HG03521 (cell line): ENCODE measurements around the gene GOLGA8M.
A peak's percentile ranks its signal among the peaks of the same experiment; 100 is the strongest.
"Not testable (repeated sequence)": the region's sequence is repeated elsewhere in the genome, so short reads cannot be mapped to it uniquely, and the experiment has no call there.

Experiments
- ATAC-seq: cut with Tn5 transposase; IDR thresholded peaks from one replicate; pipeline ENCODE4 v1.9.1; 2021; ENCODE audit warnings: mild to moderate bottlenecking, moderate library complexity; ENCODE audit not compliant: unreplicated experiment

The GOLGA8M gene

DNA sequence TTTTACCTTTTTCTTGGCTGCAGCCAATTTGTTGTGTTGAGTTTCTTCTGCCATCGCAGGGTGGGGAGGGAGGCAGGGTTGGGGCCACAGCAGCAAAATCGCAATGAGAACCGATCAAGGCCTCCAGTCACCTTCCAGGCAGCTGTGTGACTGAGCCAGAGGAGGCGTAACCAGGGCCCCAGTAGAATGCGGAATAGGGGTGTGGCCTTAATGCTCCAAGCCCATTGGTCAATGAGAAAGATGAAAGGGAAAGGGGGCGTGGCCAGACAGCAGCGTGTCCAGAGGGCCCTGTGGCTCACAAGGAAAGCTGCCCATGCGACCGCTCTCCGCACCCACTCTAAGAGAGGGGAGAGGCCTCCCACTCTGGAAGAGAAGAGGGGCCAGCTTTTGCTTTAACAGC, at the start of gene GOLGA8M:
Gene GOLGA8M (minus strand): TSS at position 152 of the 400 bp plus-strand sequence. CDS start 98 bp downstream, at position 54.
- ATAC-seq = not testable (repeated sequence)

DNA sequence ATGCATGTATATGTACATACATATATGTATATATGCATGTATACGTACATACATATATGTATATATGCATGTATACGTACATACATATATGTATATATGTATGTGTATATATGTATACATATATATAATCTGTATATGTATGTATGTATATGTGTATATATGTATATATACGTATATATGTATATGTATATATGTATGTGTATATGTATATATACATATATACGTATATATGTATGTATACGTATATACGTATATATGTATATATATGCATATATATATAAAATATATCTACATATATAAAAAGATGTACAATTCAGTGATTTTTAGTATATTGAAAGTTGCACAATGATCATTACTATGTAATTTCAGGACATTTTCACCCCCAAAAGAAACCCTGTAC, 30.7 kb upstream of the GOLGA8M start:
- not testable (repeated sequence) for ATAC-seq

- not testable (repeated sequence) for ATAC-seq
Measured at GRCh38 chr15:28738590-28739292, 26.5 kb upstream of the GOLGA8M start.

GRCh38 chr15:28738200-28738561, 26.0 kb upstream of the GOLGA8M start:
- not testable (repeated sequence) for ATAC-seq

DNA sequence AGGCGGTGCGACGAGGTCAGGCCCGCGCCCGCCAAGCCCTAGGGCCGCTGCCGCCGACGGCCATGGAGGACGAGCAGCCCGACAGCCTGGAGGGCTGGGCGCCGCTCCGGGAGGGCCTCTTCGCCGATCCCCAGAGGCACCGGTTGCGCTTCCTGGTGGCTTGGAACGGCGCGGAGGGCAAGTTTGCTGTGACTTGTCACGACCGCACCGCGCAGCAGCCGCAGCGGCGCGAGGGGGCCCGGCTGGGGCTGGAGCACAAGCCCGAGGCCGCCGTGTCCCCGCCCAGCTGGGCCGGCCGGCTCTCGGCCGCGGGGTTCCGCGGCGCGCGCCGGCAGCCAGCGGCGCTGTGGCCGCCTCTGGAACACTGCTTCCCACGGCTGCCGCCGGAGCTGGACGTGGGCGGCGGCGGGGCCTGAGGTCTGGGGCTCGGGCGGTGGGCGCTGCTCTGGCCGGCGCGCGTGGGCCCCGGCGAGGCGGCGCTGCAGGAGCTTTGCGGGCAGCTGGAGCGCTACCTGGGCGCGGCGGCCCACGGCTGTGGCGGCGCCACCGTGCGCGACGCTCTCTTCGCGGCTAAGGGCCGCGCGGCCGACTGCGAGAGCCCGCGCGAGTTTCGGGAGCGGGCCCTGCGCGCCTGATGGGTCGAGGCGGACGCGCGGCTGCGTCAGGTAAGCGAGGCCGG, 25.4 kb upstream of the GOLGA8M start:
- peak; percentile 43 for ATAC-seq

DNA sequence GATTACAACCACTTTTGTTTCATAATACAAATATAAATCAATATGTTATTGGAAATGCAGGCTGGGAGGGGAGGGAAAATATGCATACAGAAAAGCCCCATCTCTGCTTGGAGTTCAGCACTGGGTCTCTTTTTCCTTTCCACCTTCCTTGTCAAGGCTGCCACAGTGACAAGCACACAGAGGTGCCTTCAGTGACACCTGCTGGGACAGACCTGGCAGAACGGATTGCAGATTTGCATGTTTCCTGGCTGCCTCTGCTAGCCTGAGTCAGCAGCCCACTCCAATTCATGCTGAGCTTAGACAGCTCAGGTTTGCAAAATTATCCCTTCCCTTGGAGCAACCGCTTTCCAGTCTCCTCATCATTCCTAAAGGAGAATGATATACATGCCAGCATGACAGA, 15.8 kb upstream of the GOLGA8M start:
- not testable (repeated sequence) for ATAC-seq

- ATAC-seq = not testable (repeated sequence)
Measured at GRCh38 chr15:28727026-28727425, 14.8 kb upstream of the GOLGA8M start.

DNA sequence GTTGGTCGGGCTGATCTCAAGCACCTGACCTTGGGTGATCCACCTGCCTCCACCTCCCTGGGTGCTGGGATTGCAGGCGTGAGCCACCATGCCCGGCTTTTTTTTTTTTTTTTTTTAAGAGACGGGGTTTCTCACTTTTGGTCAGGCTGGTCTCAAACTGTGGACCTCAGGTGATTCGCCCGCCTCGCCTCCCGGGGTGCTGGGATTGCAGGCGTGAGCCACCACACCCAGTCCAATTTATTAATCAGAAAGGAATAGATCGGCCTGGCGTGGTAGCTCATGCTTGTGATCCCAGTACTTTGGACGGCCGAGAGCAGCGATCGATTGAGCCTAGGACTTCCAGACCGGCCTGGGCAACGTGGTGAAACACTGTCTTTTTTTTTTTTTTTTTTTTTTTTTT, 13.9 kb upstream of the GOLGA8M start:
- no peak for ATAC-seq

DNA sequence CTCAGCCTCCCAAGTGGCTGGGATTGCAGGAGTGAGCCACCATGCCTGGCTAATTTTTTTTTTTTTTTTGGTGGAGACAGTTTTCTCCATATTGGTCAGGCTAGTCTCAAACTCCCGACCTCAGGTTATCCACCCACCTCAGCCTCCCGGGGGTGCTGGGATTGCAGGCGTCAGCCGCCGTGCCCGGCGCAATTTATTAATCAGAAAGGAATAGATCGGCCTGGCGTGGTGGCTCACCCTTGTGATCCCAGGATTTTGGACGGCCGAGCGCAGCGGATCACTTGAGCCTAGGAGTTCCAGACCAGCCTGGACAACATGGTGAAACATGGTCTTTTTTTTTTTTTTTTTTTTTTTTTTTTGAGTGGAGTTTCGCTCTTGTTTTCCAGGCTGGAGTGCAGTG, 13.3 kb upstream of the GOLGA8M start:
- ATAC-seq = no peak

DNA sequence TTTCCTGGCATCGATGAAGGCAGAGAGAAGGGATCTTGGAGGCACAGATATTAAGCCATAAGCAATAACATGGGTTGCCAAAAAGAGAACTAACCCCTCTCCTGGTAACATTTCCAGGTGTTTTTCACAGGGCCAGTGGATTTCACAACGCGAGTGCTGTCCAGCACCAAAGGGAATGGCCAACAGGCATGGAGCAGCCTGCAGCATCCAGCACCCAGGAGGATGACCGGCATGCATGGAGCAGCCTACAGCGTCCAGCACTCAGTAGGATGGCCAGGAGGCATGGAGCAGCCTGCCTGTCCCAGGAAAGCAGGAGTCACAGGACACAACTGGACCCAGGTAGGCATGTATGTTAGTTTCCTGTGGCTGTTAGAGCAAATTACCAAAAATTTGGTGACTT, 11.8 kb upstream of the GOLGA8M start:
- not testable (repeated sequence) for ATAC-seq

DNA sequence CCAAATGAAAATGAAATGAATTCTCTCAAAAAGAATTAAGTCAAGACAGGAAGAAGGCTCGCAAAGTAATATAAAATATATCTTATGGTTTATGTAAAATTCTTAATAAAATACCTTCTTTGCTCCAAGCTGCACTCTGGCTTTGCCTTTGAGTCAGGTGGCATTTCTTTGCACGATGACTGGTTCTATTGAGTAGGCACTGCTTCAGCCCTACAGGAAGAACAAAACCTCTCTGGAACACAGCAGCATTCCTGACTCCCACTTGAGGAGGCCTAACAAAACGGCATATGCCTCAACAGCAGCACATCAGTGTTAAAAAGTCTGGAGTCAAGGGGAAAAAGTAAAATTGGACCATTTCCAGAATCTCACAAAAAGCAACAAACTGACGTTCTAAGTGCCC, 7.4 kb upstream of the GOLGA8M start:
- not testable (repeated sequence) for ATAC-seq

GRCh38 chr15:28718576-28718975, 6.4 kb upstream of the GOLGA8M start:
- ATAC-seq = not testable (repeated sequence)

DNA sequence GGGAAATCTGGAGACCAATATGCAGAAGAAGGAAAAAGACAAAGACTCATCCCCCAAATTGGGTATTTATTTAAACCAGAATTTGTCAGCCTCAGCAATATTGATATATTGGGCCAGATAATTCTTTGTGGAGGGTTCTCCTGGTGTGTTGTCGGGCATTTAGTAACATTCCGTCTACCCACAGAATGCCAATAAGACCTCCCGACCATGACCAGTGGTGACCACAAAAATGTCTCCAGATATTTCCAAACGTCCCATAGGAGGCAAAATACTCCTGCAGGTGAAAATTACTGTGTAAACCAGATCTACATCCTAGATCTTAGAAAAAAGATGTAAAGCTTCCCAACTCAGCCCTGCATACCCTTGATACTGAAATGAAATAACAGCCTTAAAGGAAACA, 2.0 kb upstream of the GOLGA8M start:
- ATAC-seq = not testable (repeated sequence)

GRCh38 chr15:28703927-28704326, 8.3 kb downstream of the GOLGA8M start:
- ATAC-seq = not testable (repeated sequence)

GRCh38 chr15:28702427-28702826, 9.8 kb downstream of the GOLGA8M start:
- ATAC-seq = not testable (repeated sequence)

DNA sequence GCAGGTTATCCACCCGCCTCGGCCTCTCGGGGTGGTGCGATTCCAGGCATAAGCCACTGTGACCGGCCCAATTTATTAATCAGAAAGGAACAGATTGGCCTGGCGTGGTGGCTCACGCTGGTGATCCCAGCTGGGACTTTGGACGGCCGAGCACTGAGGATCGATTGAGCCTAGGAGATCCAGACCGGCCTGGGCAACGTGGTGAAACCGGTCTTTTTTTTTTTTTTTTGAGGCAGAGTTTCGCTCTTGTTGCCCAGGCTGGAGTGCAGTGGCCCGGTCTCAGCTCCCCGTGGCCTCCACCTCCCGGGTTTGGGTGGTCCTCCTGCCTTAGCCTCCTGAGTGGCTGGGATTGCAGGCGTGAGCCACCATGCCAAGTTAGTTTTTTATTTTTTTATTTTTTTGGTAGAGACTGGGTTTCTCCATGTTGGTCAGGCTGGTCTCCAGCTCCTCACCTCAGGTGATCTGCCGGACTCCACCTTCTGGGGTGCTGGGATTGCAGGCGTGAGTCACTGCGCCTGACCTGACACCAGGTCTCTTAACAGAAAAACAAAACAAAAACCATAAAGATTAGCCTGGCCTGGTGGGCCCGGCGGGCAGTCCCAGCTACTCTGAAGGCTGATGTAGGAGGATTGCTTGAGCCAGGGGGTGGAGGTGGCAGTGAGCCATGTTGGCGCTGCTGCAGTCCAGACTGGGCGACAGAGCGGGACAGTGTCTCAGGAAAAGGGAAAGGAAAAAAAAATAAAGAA, 18.0 kb downstream of the GOLGA8M start:
- ATAC-seq = not testable (repeated sequence)

GRCh38 chr15:28693021-28693420, 19.2 kb downstream of the GOLGA8M start:
- not testable (repeated sequence) for ATAC-seq

- not testable (repeated sequence) for ATAC-seq
Measured at GRCh38 chr15:28673533-28673932, 38.7 kb downstream of the GOLGA8M start.

DNA sequence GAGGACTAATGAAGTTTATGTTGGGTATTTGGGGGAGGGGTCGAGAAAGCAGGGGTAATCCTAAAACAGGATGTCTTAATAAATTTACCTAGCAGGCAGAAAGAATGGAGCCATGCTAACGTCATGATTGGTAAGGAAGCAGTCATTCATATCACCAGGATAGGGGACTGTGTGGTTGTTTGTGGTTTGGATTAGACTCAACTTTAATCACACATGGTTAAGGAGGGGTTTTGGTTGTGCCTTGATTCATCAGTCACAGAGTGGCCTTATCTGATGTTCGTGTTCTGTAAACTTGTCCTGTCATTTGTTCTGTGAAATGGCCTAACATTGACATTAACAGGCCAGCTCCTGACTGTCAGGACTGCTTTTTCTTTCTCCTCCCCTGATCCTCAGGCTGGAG, 40.1 kb downstream of the GOLGA8M start:
- not testable (repeated sequence) for ATAC-seq

- ATAC-seq = not testable (repeated sequence)
Measured at GRCh38 chr15:28666402-28666801, 45.8 kb downstream of the GOLGA8M start.

GRCh38 chr15:28664575-28664974, 47.6 kb downstream of the GOLGA8M start:
- not testable (repeated sequence) for ATAC-seq

GRCh38 chr15:28663717-28664116, 48.5 kb downstream of the GOLGA8M start:
- ATAC-seq = not testable (repeated sequence)
